Mesenchymal stem cell (in vitro differentiated cells and primary cell): ENCODE measurements around the gene MIB2.
"Not testable (repeated sequence)": the region's sequence is repeated elsewhere in the genome, so short reads cannot be mapped to it uniquely, and the experiment has no call there.

Experiments
- DNase-seq: peaks from one replicate; pipeline ENCODE4 v3.0.0-alpha.2; 2013
- H2AFZ ChIP-seq: one replicate; pipeline ENCODE4 v1.6.1; 2013; ENCODE audit warnings: low read depth, mild to moderate bottlenecking, control low read depth, inconsistent platforms, low read length, moderate library complexity
- H2AK5ac ChIP-seq: 2 replicates; pipeline ENCODE4 v1.6.1; 2013; ENCODE audit warnings: low read length, moderate library complexity, mild to moderate bottlenecking, inconsistent platforms; ENCODE audit not compliant: severe bottlenecking
- H2BK120ac ChIP-seq: one replicate; pipeline ENCODE4 v1.6.1; 2013; ENCODE audit warnings: low read depth, mild to moderate bottlenecking, inconsistent platforms, low read length, moderate library complexity
- H2BK12ac ChIP-seq, 2 experiments: one replicate each; pipeline ENCODE4 v1.6.1; 2013; ENCODE audit warnings: inconsistent platforms in 2 of 2, low read length in 2 of 2, mild to moderate bottlenecking in 2 of 2, moderate library complexity in 2 of 2, control low read depth in 1 of 2
- H2BK15ac ChIP-seq: one replicate; pipeline ENCODE4 v1.6.1; 2013; ENCODE audit warnings: mild to moderate bottlenecking, low read depth, inconsistent platforms; ENCODE audit not compliant: poor library complexity, severe bottlenecking
- H2BK5ac ChIP-seq: 2 replicates; pipeline ENCODE4 v1.6.1; 2013; ENCODE audit warnings: low read depth, mild to moderate bottlenecking, low read length, control low read depth, inconsistent platforms; ENCODE audit not compliant: poor library complexity, severe bottlenecking
- H3K14ac ChIP-seq, 2 experiments: one replicate each; pipeline ENCODE4 v1.6.1; 2013; ENCODE audit warnings: inconsistent platforms in 2 of 2, low read length in 2 of 2, control low read depth in 1 of 2, mild to moderate bottlenecking in 1 of 2, moderate library complexity in 1 of 2
- H3K18ac ChIP-seq, 2 experiments: one replicate each; pipeline ENCODE4 v1.6.1; 2013; ENCODE audit warnings: inconsistent platforms in 2 of 2, low read length in 2 of 2, control low read depth in 1 of 2, low read depth in 1 of 2, mild to moderate bottlenecking in 1 of 2
- H3K23ac ChIP-seq, 2 experiments: one replicate each; pipeline ENCODE4 v1.6.1; 2013; ENCODE audit warnings: inconsistent platforms in 2 of 2, low read length in 2 of 2, mild to moderate bottlenecking in 2 of 2, moderate library complexity in 2 of 2, control low read depth in 1 of 2
- H3K27ac ChIP-seq: 2 replicates; pipeline ENCODE4 v1.5.1; 2013; ENCODE audit warnings: mild to moderate bottlenecking, moderate library complexity, low read length, control low read depth, inconsistent platforms; ENCODE audit not compliant: poor library complexity, severe bottlenecking
- H3K27me3 ChIP-seq, 2 experiments: 2 replicates each; pipeline versions ENCODE4 v1.6.1 to v1.7.0; 2013; ENCODE audit warnings: low read length in 2 of 2, mild to moderate bottlenecking in 2 of 2, moderate library complexity in 2 of 2, control low read depth in 1 of 2, inconsistent platforms in 1 of 2; ENCODE audit not compliant: control insufficient read depth in 1 of 2, insufficient read depth in 1 of 2
- H3K36me3 ChIP-seq, 2 experiments: 2 replicates each; pipeline versions ENCODE4 v1.6.1 to v1.7.0; 2013; ENCODE audit warnings: low read length in 2 of 2, control low read depth in 1 of 2, inconsistent platforms in 1 of 2, low read depth in 1 of 2, mild to moderate bottlenecking in 1 of 2; ENCODE audit not compliant: insufficient read depth in 2 of 2, control insufficient read depth in 1 of 2
- H3K4ac ChIP-seq, 2 experiments: one replicate each; pipeline ENCODE4 v1.6.1; 2013; ENCODE audit warnings: inconsistent platforms in 2 of 2, low read length in 2 of 2, mild to moderate bottlenecking in 2 of 2, moderate library complexity in 2 of 2, control low read depth in 1 of 2, low read depth in 1 of 2
- H3K4me1 ChIP-seq: 2 replicates; pipeline ENCODE4 v1.6.1; 2013; ENCODE audit warnings: low read depth, low read length, control low read depth; ENCODE audit not compliant: control insufficient read depth, insufficient read depth
- H3K4me2 ChIP-seq: 2 replicates; pipeline ENCODE4 v1.6.1; 2013; ENCODE audit warnings: low read length, mild to moderate bottlenecking, inconsistent platforms; ENCODE audit not compliant: poor library complexity, severe bottlenecking
- H3K4me3 ChIP-seq, 2 experiments: 2 replicates each; pipeline versions ENCODE4 v1.5.1 to v1.7.0; 2013; ENCODE audit warnings: low read length in 2 of 2, mild to moderate bottlenecking in 2 of 2, control low read depth in 1 of 2, low read depth in 1 of 2; ENCODE audit not compliant: insufficient read depth in 1 of 2
- H3K79me1 ChIP-seq: replicated peaks from 2 replicates; pipeline ENCODE4 v1.6.1; 2013; ENCODE audit warnings: mild to moderate bottlenecking, control low read depth, low read length, inconsistent platforms; ENCODE audit not compliant: poor library complexity, severe bottlenecking
- H3K9ac ChIP-seq: 2 replicates; pipeline ENCODE4 v1.7.0; 2013; ENCODE audit warnings: mild to moderate bottlenecking, low read length, moderate library complexity
- H3K9me3 ChIP-seq: 2 replicates; pipeline ENCODE4 v1.7.0; 2013; ENCODE audit warnings: mild to moderate bottlenecking, low read length; ENCODE audit not compliant: control insufficient read depth
- H4K8ac ChIP-seq: one replicate; pipeline ENCODE4 v1.6.1; 2013; ENCODE audit warnings: inconsistent platforms, mild to moderate bottlenecking, low read length, moderate library complexity
- H4K91ac ChIP-seq: one replicate; pipeline ENCODE4 v1.6.1; 2013; ENCODE audit warnings: mild to moderate bottlenecking, low read length, inconsistent platforms
- WGBS: methylation state at CpG from one replicate; pipeline ENCODE4 v1.1.7; 2013; ENCODE audit warnings: mixed read lengths; 5-methylcytosine and 5-hydroxymethylcytosine counted together

MIB2 gene

GRCh38 chr1:1648265-1648664, 33.0 kb downstream of the MIB2 start:
- not testable (repeated sequence) for H3K9me3 ChIP-seq, H3K14ac ChIP-seq, H3K23ac ChIP-seq, H3K9ac ChIP-seq, H3K4me3 ChIP-seq, H3K4me1 ChIP-seq, H4K91ac ChIP-seq, H2BK5ac ChIP-seq, H3K79me1 ChIP-seq, H2BK15ac ChIP-seq, H2BK120ac ChIP-seq, H3K18ac ChIP-seq, H3K27me3 ChIP-seq, H2AK5ac ChIP-seq, H2BK12ac ChIP-seq, H3K4me2 ChIP-seq, H2AFZ ChIP-seq, H3K27ac ChIP-seq, DNase-seq, H3K4ac ChIP-seq, H4K8ac ChIP-seq
- H3K36me3 ChIP-seq = peaks cover 43 to 58% of the 10 kb centered on the region in 2 experiments
- WGBS = 98% methylated on average over 11 of the region's 11 CpGs

DNA sequence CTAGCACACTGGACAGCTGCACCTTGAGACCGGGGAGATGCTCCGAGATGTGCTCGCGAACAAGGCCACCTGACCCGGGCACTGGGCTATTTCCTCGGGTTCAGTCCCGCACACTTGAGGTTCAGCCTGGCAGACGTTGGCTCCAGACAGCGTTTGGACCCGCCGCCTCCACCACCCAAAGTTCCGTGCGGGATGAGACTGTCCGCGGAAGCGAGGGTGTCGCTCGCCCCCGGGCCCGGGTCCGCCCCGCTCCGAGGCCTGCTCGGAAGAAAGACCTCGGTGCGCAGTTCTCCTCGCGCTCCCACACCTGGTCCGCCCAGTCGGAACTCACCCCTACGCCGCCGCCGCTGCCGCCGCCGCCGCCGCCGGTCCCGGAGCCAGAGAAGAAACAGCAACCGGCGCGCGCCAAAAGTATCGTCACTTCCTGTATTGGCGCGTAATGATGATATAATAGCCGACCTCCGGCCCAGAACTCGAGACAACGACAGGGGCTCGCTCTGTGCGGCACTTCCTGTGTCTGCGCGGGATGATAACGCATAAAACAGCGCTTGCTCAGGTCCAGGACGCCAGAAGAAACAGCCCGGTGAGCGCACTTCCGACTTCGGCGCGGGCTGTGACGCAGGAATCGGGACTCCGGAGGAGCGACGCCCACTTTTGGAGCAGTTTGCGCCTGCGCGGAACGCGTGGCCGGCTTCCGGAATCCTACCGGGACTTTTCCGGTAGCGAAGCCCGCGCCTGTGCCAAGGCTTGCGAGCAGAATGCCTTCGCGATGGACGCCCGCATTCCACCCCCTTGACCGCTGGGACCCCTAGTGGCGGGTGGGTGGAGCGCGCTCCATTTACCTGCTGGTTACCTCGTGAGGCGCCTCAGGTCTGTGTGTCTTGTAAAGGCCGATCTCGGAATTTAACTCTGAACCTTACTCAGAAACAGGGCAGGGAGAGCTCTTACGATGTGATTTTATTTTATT, 43.6 kb downstream of the MIB2 start, which contains the start of gene CDK11B:
TSS of gene CDK11B (minus strand) at position 422 of the 967 bp plus-strand sequence. CDS start 1,519 bp downstream, outside the sequence.
- Histone ChIP-seq H3K36me3 (peaks cover 31% of the 10 kb centered on the region in 2 experiments), H4K8ac (peak within 1 kb of the TSS; percentile 96), H3K79me1 (peaks cover 13% of the 10 kb centered on the region), H2BK12ac (peak within 1 kb of the TSS in 1 of 2 experiments; percentile 77), H3K4me3 (peak within 1 kb of the TSS; percentile 78 to 81), H2BK5ac (peak within 1 kb of the TSS; percentile 99), H3K18ac (peak within 1 kb of the TSS; percentile 96 to 99), H2AFZ (peak within 1 kb of the TSS; percentile 81), H3K4me2 (peak within 1 kb of the TSS; percentile 57), H3K4ac (peak within 1 kb of the TSS; percentile 75 to 98), H2BK120ac (peak within 1 kb of the TSS; percentile 97), H4K91ac (peak within 1 kb of the TSS; percentile 98), H2BK15ac (peak within 1 kb of the TSS; percentile 89), H3K9ac (peak within 1 kb of the TSS; percentile 93), H3K27ac (peak within 1 kb of the TSS; percentile 100)
- peak; percentile 96 for DNase-seq
- under 1% methylated on average over 51 of the region's 96 CpGs for WGBS
- H2AK5ac ChIP-seq, H3K4me1 ChIP-seq, H3K9me3 ChIP-seq, H3K23ac ChIP-seq, H3K14ac ChIP-seq, H3K27me3 ChIP-seq: not testable (repeated sequence)

DNA sequence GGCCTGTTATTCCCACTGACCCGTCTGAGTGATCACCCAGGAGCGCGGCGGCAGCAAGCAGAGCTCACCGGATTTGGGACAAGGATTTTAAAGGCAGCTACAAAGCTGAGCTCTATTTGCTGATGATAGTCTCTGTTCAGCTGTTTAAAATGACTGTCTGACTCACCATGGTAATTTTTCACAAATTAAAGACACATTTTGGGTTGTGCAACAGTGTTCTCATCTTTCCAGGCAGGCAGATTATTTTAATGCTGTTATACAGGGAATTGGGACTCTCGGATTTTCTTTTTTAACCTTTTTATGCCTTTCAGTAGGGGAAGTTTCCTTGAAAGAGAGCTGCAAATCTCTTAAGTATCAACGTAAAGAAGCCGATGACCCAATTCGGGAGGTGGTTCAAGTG, 47.1 kb downstream of the MIB2 start:
- not testable (repeated sequence) for H3K23ac ChIP-seq, H2BK12ac ChIP-seq, H2AK5ac ChIP-seq, H3K27me3 ChIP-seq, H2AFZ ChIP-seq, H3K4me1 ChIP-seq, H3K79me1 ChIP-seq, H4K8ac ChIP-seq, H3K14ac ChIP-seq, H2BK120ac ChIP-seq, H2BK15ac ChIP-seq, H3K18ac ChIP-seq, H3K9me3 ChIP-seq, H4K91ac ChIP-seq, H3K27ac ChIP-seq, H2BK5ac ChIP-seq, H3K4me2 ChIP-seq, H3K4ac ChIP-seq
- DNase-seq = peak; percentile 17
- WGBS = 92% methylated on average over 4 of the region's 9 CpGs
- peak overlapping the region in 1 of 2 experiments; percentile 37 for H3K4me3 ChIP-seq
- peaks cover 20 to 33% of the 10 kb centered on the region in 2 experiments for H3K36me3 ChIP-seq
- H3K9ac ChIP-seq = peak overlapping the region; percentile 78

DNA sequence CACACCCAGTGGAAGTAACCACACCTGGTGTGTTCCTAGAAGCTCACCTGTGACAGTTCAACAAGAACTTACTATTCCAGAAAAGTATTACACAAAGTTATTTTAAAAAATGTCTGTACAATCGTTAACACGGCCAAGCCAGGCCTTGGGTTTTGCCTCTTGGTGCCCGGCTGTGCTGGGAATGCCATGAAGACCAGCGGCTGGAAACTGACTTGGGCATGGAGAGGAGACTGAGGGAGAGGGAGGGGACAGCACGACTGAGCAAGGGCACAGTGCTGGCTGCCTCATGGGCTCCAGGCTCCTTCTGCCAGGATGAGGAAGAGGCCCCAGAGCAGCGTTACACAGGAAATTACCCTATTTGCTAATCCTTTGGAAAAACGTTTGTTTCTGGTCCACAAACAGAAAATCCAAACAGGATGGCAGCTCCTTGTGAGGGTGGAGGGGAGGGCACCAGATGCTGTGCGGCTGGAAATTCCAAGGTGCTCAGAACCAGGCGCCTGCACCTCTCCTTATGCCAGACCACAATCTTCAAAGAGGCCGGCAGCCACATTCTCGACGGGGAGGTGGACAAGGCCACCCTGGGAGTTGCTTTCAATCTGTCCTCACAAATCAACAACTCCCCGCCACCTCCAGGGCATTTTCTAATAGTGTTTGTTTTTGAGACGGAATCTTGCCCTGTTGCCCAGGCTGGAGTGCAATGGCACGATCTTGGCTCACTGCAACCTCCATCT, 47.7 kb downstream of the MIB2 start:
- not testable (repeated sequence) for H3K27ac ChIP-seq, H2AK5ac ChIP-seq, H3K27me3 ChIP-seq, H3K4me1 ChIP-seq, H3K23ac ChIP-seq, H3K9me3 ChIP-seq, H4K8ac ChIP-seq, H2AFZ ChIP-seq, H3K79me1 ChIP-seq, H2BK15ac ChIP-seq, H2BK12ac ChIP-seq, H3K4me2 ChIP-seq, H4K91ac ChIP-seq, H3K14ac ChIP-seq, H2BK5ac ChIP-seq, H2BK120ac ChIP-seq
- Histone ChIP-seq H3K4ac (peak overlapping the region in 1 of 2 experiments; percentile 6), H3K9ac (peak overlapping the region; percentile 78), H3K36me3 (peaks cover 23 to 35% of the 10 kb centered on the region in 2 experiments), H3K18ac (peak overlapping the region in 1 of 2 experiments; percentile 11), H3K4me3 (peak overlapping the region in 1 of 2 experiments; percentile 37)
- peak; percentile 22 for DNase-seq
- WGBS = 80% methylated on average over 14 of the region's 15 CpGs
